K562 (cell line): Measurements from ENCODE around the gene AGRN. TPM values are rescaled to one million over a fixed set of nuclear protein-coding genes. Genes with fewer than 3 reads are reported as not detected.
A peak's percentile ranks its signal among the peaks of the same experiment; 100 is the strongest.

Source experiments
- E2F1 ChIP-seq: sonication (generic); formaldehyde crosslinking; IDR thresholded peaks from 2 replicates; pipeline ENCODE4 v1.8.1; 2023; ENCODE audit warnings: mild to moderate bottlenecking, missing genetic modification reagents, moderate library complexity
- ELF2 ChIP-seq: fragments of 250-450 bp; sonication (Bioruptor Pico); IDR thresholded peaks from 2 replicates; pipeline ENCODE4 v1.5.0; 2021; ENCODE audit warnings: mild to moderate bottlenecking
- ELF4 ChIP-seq: fragments of 450-650 bp; formaldehyde crosslinking; IDR thresholded peaks from 2 replicates; pipeline ENCODE4 v1.4.0; 2022; ENCODE audit warnings: missing genetic modification characterization
- FOXK1 ChIP-seq: sonication (generic); formaldehyde crosslinking; IDR thresholded peaks from 2 replicates; pipeline ENCODE4 v1.8.0; 2022; ENCODE audit warnings: missing genetic modification reagents, mild to moderate bottlenecking, borderline replicate concordance
- KDM5B ChIP-seq: fragments of 200-600 bp; sonication (generic); IDR thresholded peaks from 2 replicates; pipeline ENCODE4 v1.6.1; 2012; ENCODE audit warnings: low read depth, mild to moderate bottlenecking, moderate library complexity, low read length, control low read depth, inconsistent platforms; ENCODE audit not compliant: insufficient replicate concordance
- KHSRP ChIP-seq: fragments of 450-650 bp; IDR thresholded peaks from 2 replicates; pipeline ENCODE4 v1.6.1; 2017
- POLR2G ChIP-seq: fragments of 200-400 bp; formaldehyde crosslinking; IDR thresholded peaks from 2 replicates; pipeline ENCODE4 v1.6.1; 2017; ENCODE audit warnings: low read depth, mild to moderate bottlenecking, antibody characterized with exemption, low read length, moderate library complexity
- RREB1 ChIP-seq: fragments of 250-450 bp; sonication (Bioruptor Pico); IDR thresholded peaks from 2 replicates; pipeline ENCODE4 v1.4.0; 2020
- SNRNP70 ChIP-seq: fragments of 200-400 bp; formaldehyde crosslinking; optimal IDR thresholded peaks from 2 replicates; pipeline ENCODE3; 2017; ENCODE audit warnings: low read depth, low read length
- TFAP4 ChIP-seq: sonication (generic); formaldehyde crosslinking; IDR thresholded peaks from 2 replicates; pipeline ENCODE4 v1.8.0; 2022; ENCODE audit warnings: missing genetic modification reagents, mild to moderate bottlenecking, moderate library complexity, borderline replicate concordance
- TFE3 ChIP-seq: fragments of 450-650 bp; formaldehyde crosslinking; IDR thresholded peaks from 2 replicates; pipeline ENCODE4 v1.4.0; 2020; ENCODE audit warnings: mild to moderate bottlenecking, mixed read lengths
- USF1 ChIP-seq: sonication (generic); formaldehyde crosslinking; IDR thresholded peaks from 2 replicates; pipeline ENCODE4 v1.9.0; 2022; ENCODE audit warnings: mild to moderate bottlenecking, missing genetic modification reagents
- ZNF395 ChIP-seq: fragments of 200-800 bp; sonication (Bioruptor generic); IDR thresholded peaks from 2 replicates; pipeline ENCODE4 v1.6.1; 2017; ENCODE audit warnings: missing genetic modification characterization, missing compliant biosample characterization
- ZNF589 ChIP-seq: fragments of 200-800 bp; sonication (Bioruptor generic); IDR thresholded peaks from 2 replicates; pipeline ENCODE4 v1.6.1; 2016; ENCODE audit warnings: low read depth, missing genetic modification characterization, missing compliant biosample characterization
- polyA plus RNA-seq, 8 experiments: library from polyadenylated mRNA; depleted of rRNA in 4 of 8; stranded (reverse) in 5 of 8; unstranded in 3 of 8; fragments of >200 nt; fragmentation: Nextera tagmentation in 2 of 8; fragmentation: Illumina TruSeq in 1 of 8; extraction: Ambion mirVana in 2 of 8; extraction: Trizol in 1 of 8; gene quantifications; 2 replicates each; pipeline versions ENCODE4 v1.2.1 to v1.2.3, GENCODE V29; 2011 to 2014; ENCODE audit warnings: inconsistent platforms in 1 of 8, missing spikeins in 1 of 8
- total RNA-seq, 7 experiments: library from RNA; depleted of rRNA in 6 of 7; stranded (reverse); fragments of >200 nt in 6 of 7; fragmentation: Illumina TruSeq in 2 of 7; extraction: Trizol in 2 of 7; gene quantifications; 2 replicates each; pipeline versions ENCODE4 v1.2.1 to v1.2.3, GENCODE V29; 2011 to 2021; ENCODE audit warnings: low replicate concordance in 1 of 7

Gene AGRN
- total and polyA plus RNA-seq, 9 of the 15 experiments (the other 6 are each of a cell fraction or from before 2014, with no cell fraction given): 0.04 to 111 (median 18.1) TPM

GRCh38 chr1:1065265-1065939, 45.5 kb downstream of the AGRN start (continued):
- TF ChIP-seq FOXK1: no peak
- no peak for TF ChIP-seq KDM5B
- no peak for TF ChIP-seq SNRNP70
- TF ChIP-seq ZNF395 (CRISPR knock-in tag): no peak
- TF ChIP-seq RREB1 (CRISPR knock-in tag): no peak
- TF ChIP-seq TFAP4: peak; percentile 56; the same call in 1 of the 2 replicates
- TF ChIP-seq ELF2 (CRISPR knock-in tag): no peak
- no peak for TF ChIP-seq E2F1 (CRISPR knock-in tag)
- no peak for TF ChIP-seq ELF4 (CRISPR knock-in tag)
- peak; percentile 97 for TF ChIP-seq TFE3 (CRISPR knock-in tag)
- 0 out of 2 replicates have a peak, but pooled peaks have one; percentile 29 for TF ChIP-seq POLR2G
- peak; percentile 83 for TF ChIP-seq USF1 (CRISPR knock-in tag)
- TF ChIP-seq ZNF589 (CRISPR knock-in tag): no peak
- TF ChIP-seq KHSRP: no peak
